Esophagus squamous epithelium (tissue), 4 donors: ENCODE results near the gene HIPK2.

Experiments used
- POLR2A ChIP-seq, 4 donors: fragments of 450-650 bp; IDR thresholded peaks; one replicate each; pipeline ENCODE4 v1.6.1; 2017; ENCODE audit warnings: antibody characterized with exemption in 4 of 4, mild to moderate bottlenecking in 4 of 4, moderate library complexity in 3 of 4
- TF ChIP-seq, protein P1 (sequence below), 6 experiments: fragments of 450-650 bp in 4 of 6; fragments of 200-600 bp in 2 of 6; sonication (generic) in 2 of 6; IDR thresholded peaks; one replicate each; pipeline ENCODE4 v1.5.1; 2016 to 2019; ENCODE audit warnings: antibody characterized with exemption in 6 of 6, mild to moderate bottlenecking in 4 of 6, moderate library complexity in 4 of 6

- TF ChIP-seq, protein P1, sequence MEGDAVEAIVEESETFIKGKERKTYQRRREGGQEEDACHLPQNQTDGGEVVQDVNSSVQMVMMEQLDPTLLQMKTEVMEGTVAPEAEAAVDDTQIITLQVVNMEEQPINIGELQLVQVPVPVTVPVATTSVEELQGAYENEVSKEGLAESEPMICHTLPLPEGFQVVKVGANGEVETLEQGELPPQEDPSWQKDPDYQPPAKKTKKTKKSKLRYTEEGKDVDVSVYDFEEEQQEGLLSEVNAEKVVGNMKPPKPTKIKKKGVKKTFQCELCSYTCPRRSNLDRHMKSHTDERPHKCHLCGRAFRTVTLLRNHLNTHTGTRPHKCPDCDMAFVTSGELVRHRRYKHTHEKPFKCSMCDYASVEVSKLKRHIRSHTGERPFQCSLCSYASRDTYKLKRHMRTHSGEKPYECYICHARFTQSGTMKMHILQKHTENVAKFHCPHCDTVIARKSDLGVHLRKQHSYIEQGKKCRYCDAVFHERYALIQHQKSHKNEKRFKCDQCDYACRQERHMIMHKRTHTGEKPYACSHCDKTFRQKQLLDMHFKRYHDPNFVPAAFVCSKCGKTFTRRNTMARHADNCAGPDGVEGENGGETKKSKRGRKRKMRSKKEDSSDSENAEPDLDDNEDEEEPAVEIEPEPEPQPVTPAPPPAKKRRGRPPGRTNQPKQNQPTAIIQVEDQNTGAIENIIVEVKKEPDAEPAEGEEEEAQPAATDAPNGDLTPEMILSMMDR (IDR thresholded peaks at IDR 0.05): peak in 5 of 6 experiments; percentile 25 to 47 (median 34)
- no peak for TF ChIP-seq POLR2A (IDR thresholded peaks at IDR 0.05)
Measured at GRCh38 chr7:139618482-139619366, 159.1 kb downstream of the HIPK2 start.
